MCF 10A (cell line): Measurements from ENCODE around the gene WDPCP. TPM values are rescaled to one million over a fixed set of nuclear protein-coding genes. Genes with fewer than 3 reads are reported as not detected.
A peak's percentile ranks its signal among the peaks of the same experiment; 100 is the strongest.

Experiments
- BruUV-seq: library from RNA; stranded (reverse); fragments of 400-500 nt; replicated peaks from 2 replicates; lab custom pipeline; 2021; lab: Mats Ljungman, UMichigan
- CTCF ChIA-PET: fragments of 300-600 bp; sonication (Branson Sonifier 250); formaldehyde crosslinking; extraction: SDS; loops from one replicate; lab custom pipeline; 2021; ENCODE audit warnings: antibody characterized with exemption, inconsistent platforms; lab: Yijun Ruan, JAX
- POLR2A ChIA-PET: fragments of 300-600, 350-650 bp; sonication (Branson Sonifier 250); formaldehyde crosslinking; extraction: SDS; loops from one replicate; lab custom pipeline; 2020; ENCODE audit warnings: antibody characterized with exemption, inconsistent platforms; lab: Yijun Ruan, JAX
- DNase-seq: peaks from one replicate; pipeline ENCODE4 v3.0.0-alpha.2; 2018; ENCODE audit not compliant: unreplicated experiment
- H3K27ac Mint-ChIP-seq: one replicate; pipeline ENCODE4 v1.8.0; 2022; ENCODE audit warnings: mild to moderate bottlenecking, low read depth, mixed read lengths; ENCODE audit not compliant: unreplicated experiment
- H3K27me3 Mint-ChIP-seq: one replicate; pipeline ENCODE4 v1.8.0; 2022; ENCODE audit warnings: mixed read lengths; ENCODE audit not compliant: insufficient read depth, unreplicated experiment
- H3K36me3 Mint-ChIP-seq: one replicate; pipeline ENCODE4 v1.8.0; 2022; ENCODE audit warnings: mild to moderate bottlenecking, moderate library complexity, mixed read lengths; ENCODE audit not compliant: insufficient read depth, unreplicated experiment
- H3K4me1 Mint-ChIP-seq: one replicate; pipeline ENCODE4 v1.8.0; 2022; ENCODE audit warnings: mixed read lengths; ENCODE audit not compliant: insufficient read depth, unreplicated experiment
- H3K4me3 Mint-ChIP-seq: one replicate; pipeline ENCODE4 v1.8.0; 2022; ENCODE audit warnings: mild to moderate bottlenecking, moderate library complexity, mixed read lengths; ENCODE audit not compliant: unreplicated experiment
- H3K9me3 Mint-ChIP-seq: one replicate; pipeline ENCODE4 v1.8.0; 2022; ENCODE audit warnings: mixed read lengths; ENCODE audit not compliant: unreplicated experiment
- intact Hi-C: fragments of 100-400 bp; cut with micrococcal nuclease; formaldehyde crosslinking; loops from 2 replicates; pipeline ENCODE4 v1.14.1; 2022
- total RNA-seq: library from RNA; stranded (reverse); gene quantifications from 2 replicates; pipeline ENCODE4 v1.2.3, GENCODE V29; 2022
- TF ChIP-seq, protein P1 (sequence below): fragments of 200-600 bp; IDR thresholded peaks from one replicate; pipeline ENCODE4 v1.8.0; 2022; ENCODE audit warnings: antibody characterized with exemption, mild to moderate bottlenecking; ENCODE audit not compliant: unreplicated experiment

The WDPCP gene
- total RNA-seq, 1 experiment from 2014 or later = 6.9 TPM

DNA sequence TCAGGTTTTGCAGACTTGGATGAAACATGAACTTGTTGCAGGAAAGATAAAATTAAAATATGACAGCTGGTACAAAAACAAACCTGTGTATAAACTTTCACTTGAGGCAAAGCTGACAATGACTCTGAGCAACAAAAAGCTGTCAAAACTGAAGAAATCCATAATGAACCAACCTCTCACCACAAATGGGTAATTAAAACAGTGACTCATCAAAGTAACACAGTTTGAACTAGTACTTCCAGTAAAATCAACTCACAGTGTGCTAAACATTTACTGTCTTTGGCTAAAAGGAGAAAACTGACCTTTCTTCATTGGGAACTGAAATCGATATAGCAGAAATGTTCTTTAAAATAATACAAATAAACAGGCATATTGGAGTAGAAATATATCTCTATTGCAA is 209.7 kb downstream of the WDPCP start:
- POLR2A ChIA-PET = interaction anchor here (0.5 to 0.9 kb wide), 3 partner anchors 9 to 254 kb away, joined by 3 to 4 read pairs (median 3); no protein-coding TSS in a partner anchor
- Mint-ChIP-seq H3K4me1 (peaks cover 9% of the 10 kb centered on the region), H3K27me3 (no peaks in the 10 kb centered on the region), H3K4me3 (no peak overlapping the region), H3K9me3 (no peaks in the 10 kb centered on the region), H3K27ac (no peak overlapping the region), H3K36me3 (no peaks in the 10 kb centered on the region)
- TF ChIP-seq, protein P1, sequence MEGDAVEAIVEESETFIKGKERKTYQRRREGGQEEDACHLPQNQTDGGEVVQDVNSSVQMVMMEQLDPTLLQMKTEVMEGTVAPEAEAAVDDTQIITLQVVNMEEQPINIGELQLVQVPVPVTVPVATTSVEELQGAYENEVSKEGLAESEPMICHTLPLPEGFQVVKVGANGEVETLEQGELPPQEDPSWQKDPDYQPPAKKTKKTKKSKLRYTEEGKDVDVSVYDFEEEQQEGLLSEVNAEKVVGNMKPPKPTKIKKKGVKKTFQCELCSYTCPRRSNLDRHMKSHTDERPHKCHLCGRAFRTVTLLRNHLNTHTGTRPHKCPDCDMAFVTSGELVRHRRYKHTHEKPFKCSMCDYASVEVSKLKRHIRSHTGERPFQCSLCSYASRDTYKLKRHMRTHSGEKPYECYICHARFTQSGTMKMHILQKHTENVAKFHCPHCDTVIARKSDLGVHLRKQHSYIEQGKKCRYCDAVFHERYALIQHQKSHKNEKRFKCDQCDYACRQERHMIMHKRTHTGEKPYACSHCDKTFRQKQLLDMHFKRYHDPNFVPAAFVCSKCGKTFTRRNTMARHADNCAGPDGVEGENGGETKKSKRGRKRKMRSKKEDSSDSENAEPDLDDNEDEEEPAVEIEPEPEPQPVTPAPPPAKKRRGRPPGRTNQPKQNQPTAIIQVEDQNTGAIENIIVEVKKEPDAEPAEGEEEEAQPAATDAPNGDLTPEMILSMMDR = no peak
- CTCF ChIA-PET = no interaction called here
- intact Hi-C loops = no loop called here
- DNase-seq = peak; percentile 24
- BruUV-seq = no TSS peak

GRCh38 chr2:63374341-63374740 is 213.9 kb downstream of the WDPCP start:
- DNase-seq = no peak
- Mint-ChIP-seq H3K4me1 (peaks cover 9% of the 10 kb centered on the region), H3K4me3 (no peak overlapping the region), H3K27me3 (no peaks in the 10 kb centered on the region), H3K9me3 (no peaks in the 10 kb centered on the region), H3K36me3 (no peaks in the 10 kb centered on the region), H3K27ac (no peak overlapping the region)
- ChIA-PET CTCF (no interaction called here), POLR2A (no interaction called here)
- TF ChIP-seq, protein P1 = no peak
- intact Hi-C loops = no loop called here
- no TSS peak for BruUV-seq

GRCh38 chr2:63372549-63372948 is 215.7 kb downstream of the WDPCP start:
- TF ChIP-seq, protein P1 = no peak
- ChIA-PET POLR2A (no interaction called here), CTCF (no interaction called here)
- Mint-ChIP-seq H3K27me3 (no peaks in the 10 kb centered on the region), H3K27ac (no peak overlapping the region), H3K36me3 (no peaks in the 10 kb centered on the region), H3K9me3 (no peaks in the 10 kb centered on the region), H3K4me3 (no peak overlapping the region), H3K4me1 (no peaks in the 10 kb centered on the region)
- no peak for DNase-seq
- BruUV-seq = no TSS peak
- intact Hi-C loops = no loop called here

- Mint-ChIP-seq H3K27me3 (no peaks in the 10 kb centered on the region), H3K27ac (no peak overlapping the region), H3K9me3 (no peaks in the 10 kb centered on the region), H3K4me3 (no peak overlapping the region), H3K36me3 (no peaks in the 10 kb centered on the region), H3K4me1 (no peaks in the 10 kb centered on the region)
- ChIA-PET CTCF (interaction anchor here (0.6 kb wide), 1 partner anchor 603 kb away, joined by 3 read pairs; no protein-coding TSS in a partner anchor), POLR2A (no interaction called here)
- intact Hi-C loops = no loop called here
- BruUV-seq = no TSS peak
- TF ChIP-seq, protein P1 = no peak
- no peak for DNase-seq
These were observed 219.1 kb downstream of the WDPCP start for GRCh38 chr2:63369146-63369545.
